GM18517 (cell line): ENCODE data around the gene MOK.

Source experiments
- ATAC-seq: cut with Tn5 transposase; IDR thresholded peaks from one replicate; pipeline ENCODE4 v1.9.1; 2021; ENCODE audit warnings: mild to moderate bottlenecking, moderate library complexity; ENCODE audit not compliant: unreplicated experiment

MOK gene

GRCh38 chr14:102185360-102185759 lies 119.6 kb downstream of the MOK start:
- ATAC-seq = no peak

- no peak for ATAC-seq
Measured at GRCh38 chr14:102184316-102185035, 120.5 kb downstream of the MOK start.

GRCh38 chr14:102183886-102184285 lies 121.1 kb downstream of the MOK start:
- ATAC-seq = no peak

GRCh38 chr14:102182936-102183619 lies 121.9 kb downstream of the MOK start:
- no peak for ATAC-seq

GRCh38 chr14:102182190-102182589 lies 122.8 kb downstream of the MOK start:
- ATAC-seq = no peak

- no peak for ATAC-seq
Measured at GRCh38 chr14:102181187-102181586, 123.8 kb downstream of the MOK start.

- ATAC-seq = no peak
Measured at GRCh38 chr14:102180248-102180998, 124.5 kb downstream of the MOK start.
